Measurements from ENCODE around the gene REXO1.
"Not testable (repeated sequence)": the region's sequence is repeated elsewhere in the genome, so short reads cannot be mapped to it uniquely, and the experiment has no call there.

The REXO1 gene

GRCh38 chr19:1876496-1877279 is 28.4 kb upstream of the REXO1 start:
- DNase-seq = not testable (repeated sequence)

GRCh38 chr19:1875646-1876495 is 27.6 kb upstream of the REXO1 start:
- DNase-seq = peak; percentile 88

- not testable (repeated sequence) for DNase-seq
Measured at GRCh38 chr19:1875265-1875645, 27.0 kb upstream of the REXO1 start.

GRCh38 chr19:1874554-1875185 is 26.4 kb upstream of the REXO1 start:
- DNase-seq = peak; percentile 60

- DNase-seq = no peak
Measured at GRCh38 chr19:1873524-1874473, 25.5 kb upstream of the REXO1 start.

- DNase-seq = no peak
Measured at GRCh38 chr19:1872807-1873523, 24.7 kb upstream of the REXO1 start.

- no peak for DNase-seq
Measured at GRCh38 chr19:1871630-1872029, 23.3 kb upstream of the REXO1 start.

- DNase-seq = no peak
Measured at GRCh38 chr19:1871140-1871597, 22.9 kb upstream of the REXO1 start.

GRCh38 chr19:1868971-1869370 is 20.7 kb upstream of the REXO1 start:
- no peak for DNase-seq

GRCh38 chr19:1867349-1867724 is 19.1 kb upstream of the REXO1 start:
- no peak for DNase-seq

- no peak for DNase-seq
Measured at GRCh38 chr19:1866693-1867348, 18.5 kb upstream of the REXO1 start.

GRCh38 chr19:1865172-1866010 is 17.1 kb upstream of the REXO1 start:
- no peak for DNase-seq

- peak; percentile 71 for DNase-seq
Measured at GRCh38 chr19:1864480-1865171, 16.3 kb upstream of the REXO1 start.

GRCh38 chr19:1863638-1864479 is 15.6 kb upstream of the REXO1 start:
- peak; percentile 94 for DNase-seq

- no peak for DNase-seq
Measured at GRCh38 chr19:1863328-1863637, 15.0 kb upstream of the REXO1 start, which contains the start of gene KLF16. Gene KLF16 (minus strand): TSS chr19:1863579. CDS start chr19:1863497, 82 bp downstream.

GRCh38 chr19:1862424-1863327 is 14.4 kb upstream of the REXO1 start:
- peak; percentile 74 for DNase-seq

GRCh38 chr19:1862068-1862423 is 13.8 kb upstream of the REXO1 start:
- DNase-seq = no peak

GRCh38 chr19:1861599-1862031 is 13.3 kb upstream of the REXO1 start:
- no peak for DNase-seq

All from CD4-positive, alpha-beta T cell treated with Interleukin-12 subunit alpha and Interleukin-12 subunit beta, for 1 hour (primary cell).